GM19239 (cell line): ENCODE measurements around the gene SAP130.
"Not testable (repeated sequence)": the region's sequence is repeated elsewhere in the genome, so short reads cannot be mapped to it uniquely, and the experiment has no call there.

Experiments
- DNase-seq: peaks from one replicate; pipeline ENCODE4 v3.0.0; 2011; ENCODE audit warnings: low spot score; ENCODE audit not compliant: insufficient read length
- FAIRE-seq: peaks from 2 replicates; lab custom pipeline; 2011; peaks lifted over from hg19 to GRCh38; lab: Jason Lieb, UNC

The SAP130 gene

DNA sequence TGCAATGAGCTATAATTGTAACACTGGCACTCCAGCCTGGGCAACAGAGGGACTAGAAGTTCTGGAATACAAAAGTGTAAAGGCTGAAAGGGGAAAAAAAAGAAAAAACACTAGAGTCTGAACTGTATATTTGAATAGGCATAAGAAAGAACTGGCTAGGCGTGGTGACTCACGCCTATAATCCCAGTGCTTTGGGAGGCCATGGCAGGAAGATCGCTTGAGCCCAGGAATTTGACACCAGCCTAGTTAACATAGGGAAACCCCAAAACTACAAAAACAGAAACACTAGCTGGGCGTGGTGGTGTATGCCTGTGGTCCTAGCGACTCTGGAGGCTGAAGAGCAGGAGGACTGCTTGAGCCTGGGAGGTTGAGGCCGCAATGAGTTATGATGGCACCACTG is 70.6 kb downstream of the SAP130 start:
- FAIRE-seq (no peak), DNase-seq (no peak)

DNA sequence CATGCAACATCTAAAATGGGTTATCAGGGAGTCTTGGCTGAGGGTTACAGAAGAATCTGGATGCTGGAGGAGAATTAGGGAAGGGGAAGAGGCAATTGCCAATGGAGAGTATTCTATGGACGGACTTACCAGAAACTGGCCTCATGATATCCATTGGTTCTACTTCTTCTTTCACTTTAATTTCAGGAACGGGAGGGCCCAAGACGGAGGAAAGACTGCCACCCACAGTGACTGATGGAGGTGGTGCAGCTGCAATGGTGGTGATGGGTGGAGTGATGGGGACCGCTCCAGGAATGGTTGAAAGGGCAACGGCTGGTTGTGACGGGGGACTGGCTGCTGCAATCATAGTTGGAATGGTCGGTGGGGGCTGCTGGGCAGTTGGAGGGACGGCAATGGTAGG is 73.0 kb downstream of the SAP130 start:
- no peak for DNase-seq
- no peak for FAIRE-seq

GRCh38 chr2:127953849-127954248 is 74.0 kb downstream of the SAP130 start:
- no peak for DNase-seq
- FAIRE-seq, result no peak

DNA sequence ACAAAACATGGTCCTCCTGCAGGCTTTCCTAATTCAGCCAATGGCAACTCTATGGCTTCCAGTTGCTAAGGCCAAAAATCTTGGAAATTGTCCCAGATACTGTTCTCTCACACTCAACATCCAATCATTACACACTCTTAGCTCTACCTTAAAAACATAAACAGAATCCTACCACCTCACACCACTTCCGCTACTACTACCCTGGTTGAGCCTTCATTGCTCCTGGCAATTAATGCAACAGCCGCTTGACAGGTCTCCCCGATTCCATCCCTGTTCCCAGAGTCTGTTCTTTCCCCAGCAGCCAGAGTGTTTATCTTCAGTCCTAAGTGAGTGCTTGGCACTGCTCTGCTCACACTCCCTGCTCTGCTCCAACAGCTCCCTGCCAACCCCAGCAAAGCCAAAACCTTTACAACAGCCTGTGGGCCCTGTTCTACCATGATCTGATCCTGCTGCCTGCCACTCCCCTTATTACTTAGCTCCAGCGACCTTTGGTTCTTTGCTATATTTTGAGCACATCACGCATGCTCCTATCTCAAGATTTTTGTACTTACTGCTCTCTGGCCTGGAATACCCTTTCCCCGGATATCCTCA is 74.6 kb downstream of the SAP130 start:
- FAIRE-seq (no peak), DNase-seq (no peak)

DNA sequence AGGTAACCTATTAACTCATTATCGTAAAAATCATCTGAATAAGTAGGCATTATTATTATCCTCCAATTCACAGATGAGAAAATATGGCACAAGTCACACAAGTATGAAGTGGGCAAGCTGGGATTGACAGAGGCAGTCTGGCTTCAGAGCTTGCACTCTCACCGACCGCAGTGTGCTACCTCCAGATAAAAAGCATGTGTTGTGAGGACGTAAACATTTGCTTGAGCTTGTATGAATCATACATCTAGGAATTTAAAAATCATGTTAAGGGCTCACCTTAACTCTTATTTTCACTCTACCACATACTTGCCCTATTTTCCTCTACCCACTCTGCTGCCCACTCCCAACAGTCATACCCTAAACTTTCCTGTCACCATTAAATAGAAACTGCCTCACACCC is 76.8 kb downstream of the SAP130 start:
- DNase-seq (no peak), FAIRE-seq (no peak)

DNA sequence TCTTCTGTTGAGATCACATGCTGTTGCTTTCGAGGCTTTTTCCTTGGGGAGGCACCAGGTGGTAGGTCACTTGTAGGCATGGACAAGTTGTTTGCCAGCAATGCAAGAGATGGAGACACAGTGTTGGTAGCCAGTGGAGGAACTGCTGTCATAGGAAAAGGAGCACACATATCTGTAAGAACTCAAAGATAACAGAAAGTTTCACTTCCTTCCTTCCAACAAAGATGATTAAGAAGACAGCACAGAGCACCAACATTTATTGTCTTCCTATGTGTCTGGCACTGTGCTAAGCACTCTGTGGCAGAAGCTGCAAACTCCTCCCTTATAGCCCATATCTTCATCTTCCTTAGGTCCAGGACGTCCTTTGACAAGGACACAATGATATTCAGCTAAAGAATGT is 77.6 kb downstream of the SAP130 start:
- DNase-seq, result no peak
- no peak for FAIRE-seq

- DNase-seq (no peak), FAIRE-seq (no peak)
These were observed 82.6 kb downstream of the SAP130 start for GRCh38 chr2:127945281-127945680.

DNA sequence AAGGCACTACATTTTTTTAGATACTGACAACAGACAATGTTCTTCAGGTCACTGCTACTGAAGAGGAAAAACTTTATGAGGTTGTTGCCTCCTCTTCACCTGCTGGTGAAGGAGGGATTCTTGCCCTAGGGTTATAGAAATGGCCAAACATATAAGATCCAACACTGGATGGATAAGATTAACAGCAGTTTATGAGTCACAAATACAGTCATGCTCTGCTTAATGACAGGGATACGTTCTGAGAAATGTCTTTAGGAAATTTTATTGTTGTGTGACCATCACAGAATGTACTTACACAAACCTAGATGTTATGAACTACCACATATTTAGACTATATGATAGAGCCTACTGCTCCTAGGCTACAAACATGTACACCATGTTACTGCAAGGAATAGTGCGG is 84.7 kb downstream of the SAP130 start:
- DNase-seq, result no peak
- FAIRE-seq, result no peak

DNA sequence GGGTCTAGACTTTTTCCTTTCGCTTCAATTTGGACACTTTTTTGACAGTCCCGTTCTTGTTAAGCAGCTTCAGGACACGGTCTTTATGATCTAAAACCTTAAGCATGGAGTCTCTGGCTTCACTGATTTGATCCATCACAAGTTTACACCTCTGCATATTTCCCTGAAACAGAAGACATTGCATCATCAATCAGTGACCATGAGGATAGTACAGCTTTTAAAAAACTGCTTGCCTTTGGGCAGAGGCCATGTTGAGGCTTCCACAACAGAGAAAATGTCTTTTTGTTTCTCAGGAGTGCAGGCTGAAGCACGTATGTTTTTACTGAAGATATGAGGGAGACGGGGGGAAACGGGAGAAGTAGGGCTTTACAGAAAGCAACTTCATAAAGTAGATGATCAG is 85.9 kb downstream of the SAP130 start:
- DNase-seq (no peak), FAIRE-seq (no peak)

DNA sequence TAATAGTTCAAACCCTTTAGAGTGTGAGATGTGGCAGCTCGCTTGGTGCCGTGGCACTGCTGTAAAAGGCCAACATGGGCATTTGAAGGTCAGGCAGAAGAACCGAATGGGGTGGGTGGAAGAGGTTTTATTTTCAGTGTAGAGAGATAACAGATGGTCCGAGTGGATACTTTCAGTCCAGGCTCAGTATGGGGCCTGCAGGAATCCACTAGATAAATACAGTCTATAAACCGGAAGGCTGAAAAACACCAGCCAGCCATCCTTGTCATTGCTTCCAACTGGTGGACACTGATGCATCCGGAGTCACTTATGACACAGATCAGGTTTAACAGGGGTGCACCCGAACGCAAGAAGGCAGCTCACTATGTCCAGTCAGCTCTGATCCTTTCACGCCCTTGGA is 86.4 kb downstream of the SAP130 start:
- FAIRE-seq (no peak), DNase-seq (no peak)

DNA sequence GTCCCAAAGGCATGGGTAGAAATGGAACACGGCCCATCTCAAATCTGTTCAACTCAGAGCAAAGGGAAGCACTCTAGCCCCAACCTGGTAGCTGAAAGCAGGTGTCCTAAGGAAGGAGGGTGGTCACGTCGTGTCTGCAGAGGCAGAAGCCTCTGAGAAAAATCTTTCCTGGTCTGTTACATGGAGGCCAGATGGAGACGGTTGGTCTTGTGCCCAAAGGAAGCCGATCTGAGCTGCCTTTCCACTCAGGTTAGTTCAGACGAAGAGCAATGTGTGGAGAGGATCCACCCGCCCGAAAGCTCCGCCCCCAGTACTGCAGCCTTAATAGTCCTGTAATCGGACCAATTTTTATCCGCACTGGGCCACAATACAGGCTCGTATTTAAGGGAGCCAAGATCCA is 87.2 kb downstream of the SAP130 start:
- FAIRE-seq (no peak), DNase-seq (no peak)

- DNase-seq (no peak), FAIRE-seq (no peak)
These were observed 92.5 kb downstream of the SAP130 start for GRCh38 chr2:127935337-127935736.

GRCh38 chr2:127932199-127932876 is 95.5 kb downstream of the SAP130 start:
- DNase-seq (no peak), FAIRE-seq (no peak)

DNA sequence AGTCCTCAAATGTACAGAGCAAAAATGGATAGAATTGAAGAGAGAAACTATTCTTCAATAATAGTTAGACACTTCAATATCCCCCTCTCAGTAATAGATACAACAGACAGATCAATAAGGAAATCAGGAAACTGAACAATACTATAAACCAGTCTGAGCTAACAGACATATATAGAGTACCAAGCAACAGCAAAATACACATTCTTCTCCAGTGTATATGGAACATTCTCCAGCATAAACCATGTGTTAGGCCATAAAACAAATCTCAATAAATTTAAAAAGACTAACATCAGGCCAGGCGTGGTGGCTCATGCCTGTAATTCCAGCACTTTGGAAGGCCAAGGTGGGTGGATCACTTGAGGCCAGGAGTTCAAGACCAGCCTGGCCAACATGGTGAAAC is 98.4 kb downstream of the SAP130 start:
- DNase-seq (no peak), FAIRE-seq (no peak)

DNA sequence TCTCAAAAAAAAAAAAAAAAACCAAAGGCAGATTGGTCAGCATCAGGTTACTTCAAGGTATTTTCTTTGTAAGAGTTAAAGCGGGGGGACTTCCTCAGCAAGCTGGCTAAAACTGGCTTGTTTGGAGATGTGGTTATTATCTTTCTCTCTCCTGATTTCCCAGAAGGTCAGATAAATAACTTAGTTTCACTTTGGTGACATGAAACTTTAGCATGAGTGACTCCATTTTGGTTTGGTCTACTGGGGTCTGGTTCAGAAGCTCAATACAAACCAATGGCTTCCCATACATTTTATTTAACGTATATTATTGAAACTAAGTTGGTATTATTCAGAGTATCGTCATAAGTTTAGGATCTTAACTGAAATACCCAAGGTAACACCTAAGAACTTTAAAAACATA is 100.5 kb downstream of the SAP130 start:
- no peak for DNase-seq
- FAIRE-seq, result no peak

DNA sequence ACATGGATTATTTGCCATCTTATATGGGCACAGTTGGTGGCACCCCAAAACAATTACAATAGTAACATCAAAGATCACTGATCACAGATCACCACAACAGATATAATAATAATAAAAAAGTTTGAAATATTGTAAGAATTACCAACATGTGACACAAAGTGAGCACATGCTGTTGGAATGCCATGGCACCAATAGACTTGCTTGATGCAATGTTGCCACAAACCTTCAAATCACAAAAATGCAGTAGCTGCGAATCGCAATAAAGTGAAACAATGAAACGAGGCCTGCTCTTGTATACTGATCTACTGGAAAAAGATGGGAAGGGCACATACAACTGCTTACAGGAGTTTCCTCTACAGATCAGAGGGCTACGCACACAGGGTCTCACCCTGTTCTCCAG is 109.9 kb downstream of the SAP130 start:
- no peak for FAIRE-seq
- DNase-seq, result no peak

- DNase-seq (no peak), FAIRE-seq (no peak)
These were observed 113.9 kb downstream of the SAP130 start for GRCh38 chr2:127913808-127914457.

GRCh38 chr2:127911737-127912136 is 116.1 kb downstream of the SAP130 start:
- DNase-seq (no peak), FAIRE-seq (no peak)

- FAIRE-seq, result no peak
- no peak for DNase-seq
These were observed 117.4 kb downstream of the SAP130 start for GRCh38 chr2:127910415-127910814.

- no peak for FAIRE-seq
- DNase-seq, result no peak
These were observed 118.8 kb downstream of the SAP130 start for GRCh38 chr2:127909019-127909418.

- not testable (repeated sequence) for FAIRE-seq, DNase-seq
These were observed 120.0 kb downstream of the SAP130 start for GRCh38 chr2:127907733-127908400.
